GM03348 (cell line): ENCODE results near the gene USP7.
"Not testable (repeated sequence)": the region's sequence is repeated elsewhere in the genome, so short reads cannot be mapped to it uniquely, and the experiment has no call there.

Source experiments
- DNase-seq: peaks from one replicate; pipeline ENCODE4 v3.0.0; 2012; ENCODE audit warnings: low spot score

USP7 gene

DNA sequence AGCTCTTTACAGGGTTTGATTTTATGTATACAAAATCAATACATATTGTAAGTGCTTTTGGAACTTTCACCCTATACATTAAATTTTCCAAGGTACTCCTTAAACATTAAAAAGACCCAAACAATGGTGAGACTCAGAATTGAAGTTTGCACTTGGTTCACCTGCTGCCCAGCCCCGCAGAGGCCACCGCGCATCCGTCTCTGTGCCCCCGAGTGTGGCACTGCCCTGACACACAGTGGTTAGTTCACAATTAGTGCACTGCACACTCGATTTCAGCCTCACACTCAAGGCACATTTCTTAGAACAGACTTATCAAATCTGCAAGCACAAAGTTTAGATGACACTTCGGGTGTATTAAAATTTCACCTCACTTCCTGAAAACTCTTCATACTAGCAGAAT, 38.3 kb downstream of the USP7 start:
- DNase-seq, result no peak

- DNase-seq, result no peak
Measured at GRCh38 chr16:8924214-8924613, 39.5 kb downstream of the USP7 start.

DNA sequence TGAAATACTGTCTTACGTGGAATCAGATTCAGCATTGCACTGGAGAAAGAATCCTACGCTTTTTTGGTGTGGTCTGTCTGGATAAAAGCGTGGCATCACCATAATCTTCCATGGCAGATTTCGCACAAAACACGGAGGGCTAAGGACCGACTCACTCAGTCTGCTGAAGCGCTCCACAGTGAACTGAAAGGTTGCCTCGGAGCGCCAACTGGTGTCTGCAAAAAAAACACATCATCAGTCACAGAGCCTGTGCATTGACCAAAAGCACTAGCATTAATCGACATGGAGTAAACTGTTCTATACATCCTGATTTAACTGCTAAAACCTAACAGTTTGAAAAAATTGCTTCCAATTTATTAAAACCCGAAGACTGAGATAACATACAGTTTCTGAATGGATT, 40.5 kb downstream of the USP7 start:
- DNase-seq, result no peak

DNA sequence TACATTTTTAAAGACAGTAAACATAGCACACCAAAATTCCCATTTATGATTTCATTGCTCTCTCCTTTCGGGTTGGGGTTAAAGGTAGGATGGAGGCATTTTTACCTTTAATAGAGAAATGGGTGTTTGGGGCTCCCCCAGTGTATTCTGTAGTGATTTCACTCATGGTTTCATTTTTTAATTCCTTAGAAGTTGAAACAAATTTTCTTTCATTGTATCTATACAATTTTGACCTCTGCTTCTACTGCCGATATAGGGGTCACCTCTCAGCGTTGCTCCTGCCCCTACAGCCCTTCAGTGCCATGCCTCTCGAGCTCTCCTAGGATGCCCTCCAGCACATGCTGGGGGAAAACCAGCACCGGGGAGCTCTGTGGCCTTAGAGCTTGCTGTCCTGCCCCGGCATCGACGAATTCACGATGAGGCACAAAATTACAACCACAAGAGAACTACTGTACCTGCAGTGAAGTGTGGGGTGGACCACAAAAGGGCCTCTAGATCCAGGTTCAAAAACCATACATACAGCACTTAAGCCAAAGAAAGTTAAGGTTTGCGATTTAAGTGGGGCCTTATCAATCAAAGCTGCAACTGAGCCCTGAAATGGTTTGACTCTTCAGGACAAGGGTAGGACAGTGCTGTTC, 42.2 kb downstream of the USP7 start:
- no peak for DNase-seq

- peak; percentile 73 for DNase-seq
Measured at GRCh38 chr16:8920645-8921346, 42.9 kb downstream of the USP7 start.

DNA sequence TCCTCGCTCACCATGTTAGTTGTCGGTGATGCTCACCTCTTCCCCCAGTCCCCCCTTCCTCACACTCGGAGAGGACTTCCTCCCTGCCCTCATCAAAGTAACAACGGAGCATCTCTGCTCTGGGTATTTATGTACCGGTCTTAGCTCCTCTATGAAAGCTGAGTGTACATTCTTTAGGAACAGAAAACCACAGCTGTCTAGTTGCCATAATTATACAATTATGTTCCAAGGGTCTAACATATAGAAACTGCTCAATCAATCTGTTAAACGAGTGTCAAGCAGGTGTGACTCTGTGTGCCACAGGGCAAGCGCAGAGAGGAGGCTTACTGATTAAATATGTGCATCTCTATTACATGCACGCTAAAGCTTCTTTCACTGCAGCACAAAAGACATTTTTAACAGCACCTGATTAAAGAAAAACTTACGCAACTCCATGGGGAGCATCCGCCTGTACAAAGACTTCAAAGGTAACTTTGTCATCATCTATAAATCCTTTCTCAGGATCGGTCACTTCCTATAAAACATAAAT, 43.7 kb downstream of the USP7 start:
- DNase-seq, result no peak

- no peak for DNase-seq
Measured at GRCh38 chr16:8919089-8919933, 44.4 kb downstream of the USP7 start.

GRCh38 chr16:8917336-8917735, 46.4 kb downstream of the USP7 start:
- not testable (repeated sequence) for DNase-seq

GRCh38 chr16:8916541-8917225, 47.0 kb downstream of the USP7 start:
- no peak for DNase-seq

- DNase-seq, result no peak
Measured at GRCh38 chr16:8915722-8916301, 47.9 kb downstream of the USP7 start.

DNA sequence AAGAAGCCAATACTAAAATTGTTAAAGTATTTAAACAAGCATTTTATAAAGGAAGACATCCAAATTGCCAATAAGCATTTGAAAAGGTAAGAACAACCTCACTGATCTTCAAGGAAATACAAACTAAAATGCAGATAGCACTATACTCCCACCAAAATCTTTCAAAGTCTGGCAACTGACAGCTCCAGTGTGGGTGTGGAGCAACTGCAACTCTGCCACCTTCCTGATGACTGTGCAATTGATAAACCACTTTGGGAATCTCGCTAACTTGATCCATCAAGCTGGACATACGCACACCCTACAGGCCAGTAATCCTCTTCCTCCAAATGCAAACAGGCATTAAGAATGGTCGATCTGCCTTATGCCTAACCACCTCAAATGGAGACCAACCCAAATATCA, 49.6 kb downstream of the USP7 start:
- DNase-seq, result no peak

DNA sequence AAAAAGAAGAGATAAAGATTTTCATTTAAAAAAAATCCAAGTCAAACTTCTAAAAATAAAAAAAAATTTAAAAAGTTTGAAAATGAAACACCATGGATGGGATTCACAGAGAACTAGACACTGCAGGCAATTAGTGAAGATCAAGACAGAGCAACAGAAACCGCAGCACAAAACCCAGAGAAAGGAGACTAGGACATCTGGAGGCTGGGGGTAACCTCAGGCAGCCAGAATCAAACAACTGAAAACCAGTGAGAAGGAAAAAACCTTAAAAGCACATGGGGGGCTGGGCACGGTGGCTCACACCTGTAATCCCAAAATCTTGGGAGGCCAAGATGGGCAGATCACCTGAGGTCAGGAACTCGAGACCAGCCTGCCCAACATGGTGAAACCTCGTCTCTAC, 50.9 kb downstream of the USP7 start:
- no peak for DNase-seq

DNA sequence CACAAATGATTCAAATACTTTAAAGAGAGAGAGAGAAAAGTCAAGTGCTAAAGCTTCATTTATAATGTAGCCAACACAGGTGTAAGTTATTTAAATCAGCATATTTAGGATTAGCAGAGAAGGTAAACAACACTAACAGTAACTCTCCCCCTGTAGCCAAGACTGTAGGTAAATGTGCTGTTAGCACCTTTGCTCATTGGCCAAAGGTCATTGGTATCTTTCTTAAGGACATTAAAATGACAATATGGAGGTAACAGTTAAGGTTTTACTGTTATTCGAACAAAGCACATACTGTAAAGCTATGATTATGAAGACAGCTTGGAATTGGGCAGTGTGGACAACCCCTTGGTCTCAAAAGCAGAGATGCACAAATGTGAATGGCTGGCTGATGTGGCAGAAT, 52.9 kb downstream of the USP7 start:
- DNase-seq, result no peak

- DNase-seq, result no peak
Measured at GRCh38 chr16:8908810-8909468, 54.8 kb downstream of the USP7 start.

DNA sequence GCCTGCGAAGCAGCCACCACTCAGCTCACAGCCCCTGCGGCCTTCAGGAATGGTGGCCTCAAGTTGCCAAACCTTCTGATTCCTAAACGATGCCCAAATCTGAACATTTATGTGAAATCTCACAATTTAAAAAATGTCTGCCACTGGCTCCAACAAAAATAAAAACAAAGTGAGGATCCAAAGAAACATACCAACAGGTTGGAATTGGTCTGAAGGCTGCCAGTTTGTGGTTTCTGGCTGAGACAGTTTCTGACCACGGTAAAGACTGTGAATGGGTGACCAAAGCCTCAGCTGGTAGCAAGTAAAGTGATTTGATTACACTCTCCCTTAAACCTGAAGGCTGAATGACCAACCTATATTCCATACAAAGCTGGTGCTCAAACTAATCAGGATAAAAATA, 56.6 kb downstream of the USP7 start:
- no peak for DNase-seq

DNA sequence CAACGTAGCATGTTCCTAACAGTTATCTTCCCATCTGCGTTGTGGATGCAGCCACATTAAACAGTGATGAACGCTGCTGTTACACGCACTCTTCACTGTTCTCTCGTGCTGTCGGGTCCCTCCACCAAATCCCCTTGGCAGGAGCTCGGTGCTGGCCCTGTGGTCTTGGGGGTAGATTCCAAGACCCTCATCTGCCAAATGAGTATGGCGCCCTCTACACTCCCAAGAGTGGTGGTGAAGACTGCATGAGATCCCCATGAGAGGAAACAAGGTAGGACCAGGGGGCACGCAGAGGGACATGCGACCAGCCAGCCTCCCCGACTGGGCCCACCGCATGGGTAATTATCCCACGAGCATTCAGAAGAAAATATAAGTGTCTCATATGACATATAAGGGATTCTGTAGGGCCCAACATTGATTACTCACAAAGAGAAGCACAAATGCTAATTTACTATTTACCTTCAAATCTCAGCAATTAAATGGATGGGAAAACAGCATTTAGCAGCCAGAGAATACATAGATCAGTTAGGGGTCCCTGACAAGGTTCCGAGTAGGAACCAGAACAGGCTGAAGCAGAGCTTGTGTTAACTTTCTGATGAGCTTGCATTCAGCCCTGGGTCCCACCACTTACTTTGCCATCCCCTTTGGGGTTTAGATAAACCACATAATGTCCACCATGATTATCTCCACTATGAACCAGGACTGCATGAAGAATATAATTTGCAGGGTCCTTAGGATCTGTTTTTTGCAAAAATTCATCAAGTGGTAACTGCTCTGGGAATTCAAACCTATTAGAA, 57.7 kb downstream of the USP7 start:
- DNase-seq, result no peak

- DNase-seq, result peak; percentile 39
Measured at GRCh38 chr16:8905168-8905762, 58.4 kb downstream of the USP7 start.

DNA sequence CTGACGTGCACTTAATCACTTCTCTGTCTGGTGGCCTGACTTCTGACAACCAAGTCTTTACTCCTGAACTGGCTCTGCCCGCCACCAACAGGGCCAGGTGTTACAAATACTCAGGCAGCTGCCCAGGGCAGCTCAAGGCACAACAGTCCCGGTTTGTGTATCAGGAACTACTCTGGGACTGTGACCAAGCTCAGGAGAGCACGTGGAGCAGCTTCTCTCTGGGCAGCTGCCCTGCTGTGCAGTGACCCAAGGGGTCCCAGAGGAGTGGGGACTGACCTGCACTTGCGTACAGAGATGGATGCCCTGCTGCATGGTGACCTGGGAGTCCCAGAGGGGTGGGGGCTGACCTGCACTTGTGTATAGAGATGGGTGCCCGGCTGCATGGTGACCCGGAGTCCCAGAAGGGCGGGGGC, 59.7 kb downstream of the USP7 start:
- no peak for DNase-seq

GRCh38 chr16:8903004-8903403, 60.7 kb downstream of the USP7 start:
- no peak for DNase-seq

GRCh38 chr16:8901320-8901861, 62.3 kb downstream of the USP7 start:
- DNase-seq, result no peak
